Activated CD4-positive, alpha-beta T cell treated with anti-CD3 and anti-CD28 coated beads, Interleukin-2, Interleukin-4, amounts not matched to agents 100 ng/mL and 50 ng/mL, durations not matched to agents 16 hours and 8 hours (primary cell): ENCODE data around the gene GSTA3.
"Not testable (repeated sequence)": the region's sequence is repeated elsewhere in the genome, so short reads cannot be mapped to it uniquely, and the experiment has no call there.

Source experiments
- DNase-seq: peaks from one replicate; pipeline ENCODE4 v3.0.0-alpha.2; 2020; ENCODE audit warnings: low spot score

The GSTA3 gene

DNA sequence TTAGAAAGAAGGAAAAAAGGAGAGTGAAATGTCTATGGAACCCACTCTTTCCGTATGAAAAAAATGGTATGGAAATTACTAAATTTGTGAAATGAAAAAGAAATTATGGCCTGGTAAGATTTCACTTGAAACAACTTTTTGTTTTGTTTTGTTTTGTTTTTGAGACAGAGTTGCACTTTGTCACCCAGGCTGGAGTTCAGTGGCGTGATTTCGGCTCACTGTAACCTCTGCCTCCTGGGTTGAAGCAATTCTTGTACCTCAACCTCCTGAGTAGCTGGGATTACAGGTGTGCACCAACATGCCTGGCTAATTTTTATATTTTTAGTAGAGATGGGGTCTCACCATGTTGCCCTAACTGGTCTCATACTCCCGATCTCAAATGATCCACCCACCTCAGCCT, 51.1 kb downstream of the GSTA3 start:
- no peak for DNase-seq

DNA sequence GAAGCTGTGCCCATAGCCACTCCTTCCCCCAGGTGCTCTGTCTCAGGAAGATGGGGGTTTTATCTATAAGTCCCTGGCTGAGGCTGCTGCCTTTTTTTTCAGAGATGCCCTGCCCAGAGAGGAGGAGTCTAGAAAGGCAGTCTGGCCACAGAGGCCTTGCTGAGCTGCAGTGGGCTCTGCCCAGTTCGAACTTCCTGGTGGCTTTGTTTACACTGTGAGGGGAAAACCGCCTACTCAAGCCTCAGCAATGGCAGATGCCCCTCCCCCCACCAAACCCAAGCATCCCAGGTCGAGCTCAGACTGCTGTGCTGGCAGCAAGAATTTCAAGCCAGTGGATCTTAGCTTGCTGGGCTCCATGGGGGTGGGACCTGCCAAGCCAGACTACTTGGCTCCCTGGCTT, 53.4 kb downstream of the GSTA3 start:
- DNase-seq, result not testable (repeated sequence)

DNA sequence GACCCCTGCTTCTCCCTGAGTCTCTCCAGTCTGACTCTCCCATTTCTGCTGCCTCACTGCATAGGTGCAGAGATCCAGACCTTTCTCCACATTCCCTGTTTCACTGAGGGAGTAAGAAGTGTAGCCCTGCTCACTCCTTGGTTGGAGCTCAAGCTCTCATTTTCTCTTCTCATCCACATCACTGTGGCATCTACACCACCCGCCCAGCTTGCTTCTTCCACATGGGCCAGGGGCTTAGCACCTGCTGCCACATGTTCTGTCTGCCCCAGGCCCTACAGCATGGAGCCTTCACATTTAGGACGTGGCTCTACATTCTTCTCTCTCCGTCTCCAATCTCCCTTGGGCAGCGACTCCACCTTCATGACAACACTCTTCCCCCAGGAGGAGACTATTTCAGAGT, 60.4 kb downstream of the GSTA3 start:
- DNase-seq, result no peak
